Activated CD4-positive, alpha-beta T cell treated with anti-CD3 and anti-CD28 coated beads, Interleukin-10, Interleukin-2, amounts not matched to agents 100 ng/mL and 50 ng/mL, durations not matched to agents 16 hours and 8 hours (primary cell): Measurements from ENCODE around the gene CHRNA5.
"Not testable (repeated sequence)": the region's sequence is repeated elsewhere in the genome, so short reads cannot be mapped to it uniquely, and the experiment has no call there.

ENCODE experiments used
- DNase-seq: peaks from one replicate; pipeline ENCODE4 v3.0.0-alpha.2; 2020

Gene CHRNA5

DNA sequence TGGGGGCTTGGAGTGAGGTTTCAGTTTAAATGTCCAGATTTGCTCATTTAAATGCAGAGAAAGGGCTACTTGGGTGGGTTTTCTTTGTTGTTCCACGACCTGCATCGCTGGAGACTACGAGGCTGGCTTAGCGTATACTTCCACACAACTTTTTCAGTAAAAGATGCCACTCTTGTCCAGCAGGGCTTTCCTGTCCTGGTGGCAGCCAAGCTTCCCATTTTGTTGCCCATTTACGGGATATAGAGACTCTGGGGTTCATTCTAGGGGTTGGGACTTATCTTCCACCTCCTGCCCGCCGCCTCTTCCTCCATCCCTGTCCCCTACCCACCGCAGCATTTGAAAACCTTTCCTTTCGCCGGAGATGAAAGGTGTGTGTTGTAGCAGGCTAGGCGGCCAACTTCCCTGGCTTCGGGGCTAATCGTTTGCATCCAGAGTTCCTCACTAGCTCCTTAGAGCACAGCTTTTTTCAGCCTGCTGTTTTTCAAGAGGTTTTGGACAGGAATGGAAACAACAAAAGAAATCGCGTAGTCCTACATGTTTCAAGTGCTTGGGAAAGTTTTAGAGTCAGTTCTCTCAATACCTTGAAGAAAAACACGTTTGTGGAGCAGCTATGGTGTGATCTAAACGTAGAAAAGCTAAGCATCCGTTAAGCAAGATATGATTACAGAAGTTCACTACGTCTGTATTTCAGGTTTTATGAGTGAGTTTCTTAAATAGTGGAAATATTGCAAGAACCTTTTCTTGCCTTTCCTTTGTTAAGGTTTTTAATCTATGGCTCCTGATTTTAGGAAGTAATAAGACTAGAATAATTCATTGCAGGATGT lies 843 bp downstream of the CHRNA5 start:
- DNase-seq = no peak

DNA sequence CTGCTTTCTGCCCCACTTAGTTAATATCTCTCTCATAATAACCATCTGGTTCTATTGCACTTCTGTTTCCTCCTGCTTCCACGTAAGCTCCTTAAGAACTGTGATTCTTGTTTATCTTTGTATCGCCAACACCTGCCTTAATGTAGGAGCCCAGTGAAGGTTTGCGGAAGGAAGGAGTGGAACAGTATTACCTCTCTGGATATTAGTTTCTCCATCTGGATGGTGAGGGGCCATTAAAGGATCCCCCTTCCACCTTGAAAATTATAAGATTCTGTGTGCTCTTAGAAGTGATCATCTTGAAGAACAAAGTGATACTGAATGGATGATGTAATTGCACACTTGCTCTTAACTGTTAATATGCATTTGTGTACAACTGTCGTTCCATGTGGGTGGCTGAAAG lies 2.2 kb downstream of the CHRNA5 start:
- no peak for DNase-seq

DNA sequence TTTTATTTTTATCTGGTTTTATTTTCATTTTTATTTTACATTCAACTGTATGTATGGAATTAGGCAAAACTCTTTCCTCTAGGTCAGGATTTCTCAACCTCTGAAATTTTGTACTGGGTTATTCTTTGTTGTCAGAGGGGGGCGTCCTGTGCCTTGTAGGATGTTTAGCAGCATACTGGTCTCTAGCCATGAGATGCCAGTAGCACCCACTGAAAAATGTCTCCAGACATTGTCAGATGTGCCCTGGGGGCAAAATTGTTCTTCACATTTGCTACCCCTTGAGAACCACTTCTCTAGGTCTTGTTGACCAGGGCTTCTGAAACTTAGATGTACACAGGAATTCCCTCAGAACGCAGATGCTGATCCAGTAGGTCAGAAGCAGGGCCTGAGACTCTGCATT lies 5.4 kb downstream of the CHRNA5 start:
- DNase-seq = no peak

DNA sequence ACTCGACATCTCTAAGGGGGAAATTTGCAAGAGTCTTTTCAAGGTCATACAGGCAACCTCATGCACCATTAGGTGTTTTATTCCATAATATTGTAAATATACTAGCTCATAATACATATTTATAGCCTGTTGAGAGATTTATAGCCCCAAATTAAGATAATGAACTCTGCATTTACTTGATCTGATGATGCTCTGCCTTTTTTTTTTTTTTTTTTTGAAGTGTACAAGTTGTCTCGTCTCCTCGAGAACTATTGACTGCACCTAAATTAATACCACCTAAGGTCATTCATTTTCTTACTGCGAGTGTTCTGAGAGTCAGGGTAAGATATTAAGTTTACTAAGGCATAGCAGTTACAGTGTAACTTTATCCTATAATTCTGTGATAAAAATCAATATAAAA lies 6.1 kb downstream of the CHRNA5 start:
- no peak for DNase-seq

DNA sequence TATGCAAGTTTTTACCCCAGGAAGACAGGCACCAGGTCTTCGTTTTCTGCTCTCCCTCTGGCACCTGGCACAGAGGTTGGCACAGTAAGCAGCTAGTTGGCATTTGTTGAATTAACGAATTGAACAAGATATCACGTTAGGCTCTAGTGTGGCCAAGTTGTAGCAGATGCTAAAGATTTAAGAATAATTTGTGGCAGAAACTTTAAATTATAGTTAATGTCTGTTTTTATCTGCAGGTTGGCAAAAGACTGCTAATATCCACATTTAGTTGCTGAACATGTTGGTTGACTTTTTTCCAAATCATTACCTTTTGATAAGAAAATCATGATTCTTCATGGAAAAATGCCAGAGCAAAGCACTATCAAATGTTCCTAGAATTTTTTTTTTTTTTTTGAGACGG lies 8.1 kb downstream of the CHRNA5 start:
- DNase-seq = no peak

DNA sequence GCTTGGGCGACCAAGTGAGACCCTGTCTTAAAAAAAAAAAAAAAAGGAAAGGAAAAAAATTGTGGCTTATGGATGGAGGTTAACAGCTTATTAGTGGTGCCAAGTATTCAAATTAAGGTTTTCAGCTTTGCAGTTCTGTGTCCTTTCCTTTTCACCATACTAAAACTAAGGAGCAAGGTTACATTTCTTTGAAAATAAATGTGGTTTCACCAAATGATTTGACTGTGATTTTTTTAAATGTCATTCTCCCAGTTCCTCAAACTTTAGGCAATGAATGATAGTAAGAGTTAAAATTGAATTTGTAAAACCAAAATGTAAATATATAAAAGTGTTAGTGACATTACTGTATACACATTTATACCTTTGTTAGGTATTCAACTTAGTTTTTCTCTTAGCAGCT lies 9.6 kb downstream of the CHRNA5 start:
- no peak for DNase-seq

DNA sequence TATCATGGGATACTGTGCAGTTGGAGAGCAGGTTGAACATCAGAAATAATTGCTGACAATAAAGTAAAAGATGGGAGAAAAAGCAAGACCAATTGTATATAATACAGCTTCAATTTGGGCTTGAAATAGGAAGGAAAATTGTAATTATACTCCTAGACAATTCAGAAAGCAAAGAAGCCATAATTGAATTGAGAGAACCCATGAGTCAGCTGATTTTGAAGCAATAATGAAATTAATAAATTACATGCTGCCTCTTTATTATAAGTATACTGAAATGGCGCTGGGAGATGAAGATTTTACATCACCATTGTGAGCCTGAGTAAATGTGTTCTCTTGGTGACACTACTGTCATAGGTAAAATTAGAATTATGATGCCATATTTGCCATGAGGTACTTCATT lies 32.3 kb downstream of the CHRNA5 start:
- DNase-seq = no peak

DNA sequence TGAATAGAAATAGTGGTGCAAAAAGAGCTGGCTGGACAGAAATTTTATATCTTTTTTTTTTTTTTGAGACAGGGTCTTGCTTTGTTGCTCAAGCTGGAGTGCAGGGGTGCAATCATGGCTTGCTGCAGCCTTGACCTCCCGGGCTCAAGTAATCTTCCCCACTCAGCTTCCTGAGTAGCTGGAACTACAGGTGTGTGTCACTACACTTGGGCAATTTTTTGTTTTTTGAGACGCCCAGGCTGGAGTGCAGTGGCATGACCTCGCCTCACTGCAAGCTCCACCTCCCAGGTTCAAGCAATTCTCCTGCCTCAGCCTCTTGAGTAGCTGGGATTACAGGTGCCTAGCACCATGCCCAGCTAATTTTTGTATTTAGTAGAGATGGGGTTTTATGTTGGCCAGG lies 33.0 kb downstream of the CHRNA5 start:
- no peak for DNase-seq

DNA sequence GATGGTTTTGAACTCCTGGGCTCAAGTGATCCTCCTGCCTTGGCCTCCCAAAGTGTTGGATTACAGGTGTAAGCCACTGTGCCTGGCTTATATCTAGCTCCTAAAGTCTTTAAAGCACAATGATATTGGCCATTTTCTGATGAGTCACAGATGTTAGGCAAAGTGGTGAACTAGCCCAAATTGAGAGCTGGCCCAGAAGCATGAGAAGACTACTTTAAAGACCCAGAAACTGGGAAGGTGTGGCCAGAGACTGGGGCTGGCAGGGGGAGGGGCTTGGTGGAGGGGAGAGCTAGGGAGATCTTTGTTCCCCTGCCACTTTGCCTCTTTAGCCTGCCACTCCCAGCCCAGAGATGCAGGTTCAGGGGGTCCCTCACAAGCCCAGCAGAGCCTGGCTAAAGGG lies 33.9 kb downstream of the CHRNA5 start:
- no peak for DNase-seq

DNA sequence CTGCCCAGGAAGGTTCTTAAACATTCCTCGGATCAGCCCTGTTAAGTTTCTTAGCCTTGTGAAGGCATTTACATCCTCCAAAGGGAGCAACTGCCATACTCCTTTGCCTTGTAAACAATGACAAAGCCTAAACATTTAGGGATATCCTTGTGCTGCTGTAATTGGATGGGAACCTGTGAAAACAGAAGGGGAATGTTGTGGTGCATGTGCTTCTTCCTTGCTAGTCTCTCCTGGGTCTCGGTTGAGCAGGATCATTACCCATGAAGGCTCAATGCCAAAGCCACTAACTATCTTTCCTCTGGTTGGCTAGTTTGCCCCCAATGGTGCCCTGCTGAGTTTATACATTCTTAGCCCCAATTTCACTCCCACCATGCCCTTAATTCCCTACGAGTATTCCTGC lies 38.1 kb downstream of the CHRNA5 start:
- no peak for DNase-seq

DNA sequence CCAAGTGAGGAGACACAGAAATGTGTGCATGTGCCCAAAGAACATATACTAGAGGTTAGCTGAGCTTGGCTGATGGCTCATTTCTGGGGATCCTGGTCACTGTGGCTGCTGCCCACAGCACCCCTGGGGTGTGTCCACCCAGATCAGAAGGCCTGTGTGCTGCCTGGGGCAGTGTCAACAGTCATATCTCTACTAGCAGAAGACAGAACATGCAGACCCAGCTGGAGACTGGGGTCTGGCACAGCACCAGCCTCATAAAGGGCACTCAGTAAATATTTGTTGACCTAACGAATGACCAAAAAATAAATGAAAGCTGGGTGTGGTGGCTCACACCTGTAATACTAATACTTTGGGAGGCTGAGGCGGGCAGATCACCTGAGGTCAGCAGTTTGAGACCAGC lies 39.1 kb downstream of the CHRNA5 start:
- DNase-seq = no peak

DNA sequence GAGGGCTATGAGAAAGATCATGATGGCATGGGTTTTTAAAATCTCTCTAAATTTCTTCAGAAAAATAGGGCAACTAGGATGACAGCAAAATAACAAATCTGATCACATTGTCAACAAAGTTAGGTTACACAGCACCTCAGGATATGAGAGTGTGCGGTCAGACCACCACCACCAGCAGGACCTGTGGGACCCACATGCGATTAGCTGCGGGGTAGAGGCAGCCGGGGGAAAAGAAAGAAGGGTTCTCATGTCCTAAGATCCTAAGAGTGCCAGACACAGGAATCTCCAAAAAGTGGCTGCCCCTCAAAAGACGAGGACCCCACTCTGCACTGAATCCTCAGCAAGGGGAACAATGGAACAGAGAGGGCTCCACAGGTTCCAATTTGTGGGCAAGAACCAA lies 39.9 kb downstream of the CHRNA5 start:
- DNase-seq = no peak

DNA sequence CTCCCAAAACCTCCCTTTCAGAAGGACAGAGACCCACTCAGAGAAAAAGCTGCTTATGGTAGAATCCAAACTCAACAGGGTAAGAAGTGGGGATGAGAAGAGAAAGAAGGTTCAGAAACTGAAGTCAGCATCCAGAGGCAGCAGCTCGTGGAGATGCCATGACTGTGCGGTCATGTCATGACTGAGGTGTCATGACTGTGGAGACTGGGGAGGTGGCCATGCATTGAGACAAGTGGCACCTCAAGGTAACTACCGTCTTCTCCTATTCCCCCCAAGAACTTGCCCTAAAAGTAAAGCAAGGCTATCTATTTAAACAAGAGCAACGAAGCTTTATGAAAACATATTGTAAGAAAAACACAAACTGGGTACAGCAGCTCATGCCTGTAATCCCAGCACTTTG lies 40.4 kb downstream of the CHRNA5 start:
- no peak for DNase-seq

DNA sequence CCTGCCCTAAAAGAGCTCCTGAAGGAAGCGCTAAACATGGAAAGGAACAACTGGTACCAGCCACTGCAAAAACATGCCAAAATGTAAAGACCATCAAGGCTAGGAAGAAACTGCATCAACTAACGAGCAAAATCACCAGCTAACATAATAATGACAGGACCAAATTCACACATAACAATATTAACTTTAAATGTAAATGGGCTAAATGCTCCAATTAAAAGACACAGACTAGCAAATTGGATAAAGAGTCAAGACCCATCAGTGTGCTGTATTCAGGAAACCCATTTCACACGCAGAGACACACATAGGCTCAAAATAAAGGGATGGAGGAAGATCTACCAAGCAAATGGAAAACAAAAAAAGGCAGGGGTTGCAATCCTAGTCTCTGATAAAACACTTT lies 44.2 kb downstream of the CHRNA5 start:
- not testable (repeated sequence) for DNase-seq

DNA sequence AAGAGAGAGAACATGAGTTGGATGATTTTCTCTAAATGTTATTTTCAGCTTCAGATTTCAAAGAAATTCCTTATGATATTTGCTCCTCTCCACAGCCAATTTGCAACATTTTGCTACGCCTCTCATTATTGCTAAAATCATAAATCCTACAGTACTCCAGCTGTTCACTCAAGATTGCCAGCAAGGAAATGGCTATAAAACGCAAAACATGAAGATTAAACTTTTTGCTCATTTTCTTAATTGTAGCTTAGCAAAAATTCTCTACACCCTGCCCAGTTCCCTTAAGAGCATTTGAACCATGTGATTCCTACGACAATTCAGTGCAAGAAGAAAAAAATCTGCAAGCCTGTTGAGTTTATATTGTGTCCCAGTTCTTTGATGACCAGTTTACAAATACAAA lies 48.7 kb downstream of the CHRNA5 start:
- DNase-seq = no peak

DNA sequence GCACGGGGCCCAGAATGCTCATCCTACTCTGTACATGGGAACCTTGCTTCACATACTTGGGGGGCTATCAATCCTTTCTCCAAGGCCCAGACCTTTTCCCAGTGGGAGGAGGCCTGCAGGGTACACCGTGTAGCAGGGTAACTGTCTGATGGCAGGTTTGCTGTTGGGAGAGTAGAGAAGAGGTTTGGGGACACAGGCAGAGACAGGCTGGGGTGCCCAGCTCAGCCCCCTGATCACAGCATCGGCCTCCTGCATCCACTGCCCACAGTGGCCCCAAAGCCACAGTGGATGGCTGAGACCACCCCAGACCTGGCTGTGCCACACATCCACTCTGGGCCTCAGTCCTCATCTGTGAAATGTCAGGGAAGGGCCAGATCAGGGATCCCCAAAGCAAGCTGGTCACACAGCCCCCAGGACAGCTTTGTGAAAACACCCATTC lies 49.9 kb downstream of the CHRNA5 start:
- no peak for DNase-seq

DNA sequence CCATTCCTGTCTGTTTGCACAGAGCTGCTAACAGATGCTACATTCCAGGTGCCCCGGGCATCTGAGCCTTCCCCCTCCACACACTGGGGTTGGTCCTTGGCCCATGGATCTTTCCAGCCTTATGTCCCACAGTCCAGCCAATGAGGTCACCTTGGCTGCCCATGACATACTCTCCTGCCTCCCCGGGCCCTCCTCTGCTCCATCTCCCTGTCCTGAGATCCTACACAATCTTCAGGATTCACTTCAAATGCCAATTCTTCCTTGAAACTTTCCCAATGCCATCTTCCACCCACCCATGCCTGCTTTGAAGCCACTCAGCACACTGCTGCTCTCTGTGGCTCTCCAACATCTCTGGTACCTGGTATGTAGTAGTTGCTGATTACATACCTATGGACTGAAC lies 51.2 kb downstream of the CHRNA5 start:
- DNase-seq = no peak

DNA sequence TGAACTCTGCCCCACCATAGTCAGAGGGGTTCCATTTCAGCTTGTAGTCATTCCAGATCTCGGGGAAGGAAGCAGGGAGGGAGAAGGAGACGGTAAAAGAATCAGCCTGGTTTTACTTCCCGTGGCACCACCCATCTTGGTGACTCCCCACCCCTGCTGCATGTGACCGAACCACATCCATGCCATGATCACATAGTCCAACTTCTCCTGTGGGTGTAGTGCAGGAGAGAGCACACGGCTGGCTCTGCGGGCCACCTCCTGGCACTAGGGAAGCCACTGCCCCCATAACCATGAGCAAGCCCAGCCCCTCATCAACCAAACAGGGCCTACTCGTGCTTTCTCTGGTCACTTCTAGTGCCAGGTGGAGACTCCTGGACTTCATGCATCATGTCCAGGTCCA lies 51.8 kb downstream of the CHRNA5 start:
- DNase-seq = no peak

DNA sequence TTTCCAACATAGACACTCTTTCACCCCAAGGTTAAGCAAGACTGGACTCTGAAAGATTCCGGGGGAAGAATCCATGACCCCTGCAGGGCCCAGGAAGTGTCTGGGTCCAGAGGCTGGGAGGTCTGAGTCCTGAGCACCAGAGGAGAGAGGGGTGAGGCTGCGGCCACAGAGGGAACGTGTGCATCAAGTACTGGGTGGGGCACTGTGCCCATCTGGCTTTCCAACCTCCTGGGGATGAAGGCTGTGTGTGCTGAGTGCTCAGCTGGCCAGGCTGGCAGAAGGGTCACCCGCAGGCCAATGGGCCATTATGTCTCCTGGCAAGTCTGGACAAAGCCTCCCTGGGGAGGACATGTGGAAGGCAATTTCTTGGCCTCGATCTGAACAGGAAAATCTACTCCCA lies 52.2 kb downstream of the CHRNA5 start:
- no peak for DNase-seq

DNA sequence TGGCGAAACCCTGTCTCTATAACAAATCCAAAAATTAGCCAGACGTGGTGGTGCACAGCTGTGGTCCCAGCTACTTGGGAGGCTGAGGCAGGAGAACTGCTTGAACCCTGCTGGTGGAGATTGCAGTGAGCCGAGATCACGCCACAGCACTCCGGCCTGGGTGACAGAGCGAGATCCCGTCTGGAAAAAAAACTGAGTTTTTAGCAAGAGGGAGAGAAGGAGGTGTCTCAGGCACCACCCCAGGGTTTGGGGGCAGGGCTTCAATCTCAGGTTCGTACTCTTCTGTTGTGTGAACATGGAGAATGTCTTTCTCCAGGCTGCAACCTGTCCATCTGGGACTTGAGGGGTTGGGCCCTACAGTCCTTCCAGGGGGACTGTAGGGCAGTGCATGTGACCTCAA lies 52.7 kb downstream of the CHRNA5 start:
- no peak for DNase-seq

DNA sequence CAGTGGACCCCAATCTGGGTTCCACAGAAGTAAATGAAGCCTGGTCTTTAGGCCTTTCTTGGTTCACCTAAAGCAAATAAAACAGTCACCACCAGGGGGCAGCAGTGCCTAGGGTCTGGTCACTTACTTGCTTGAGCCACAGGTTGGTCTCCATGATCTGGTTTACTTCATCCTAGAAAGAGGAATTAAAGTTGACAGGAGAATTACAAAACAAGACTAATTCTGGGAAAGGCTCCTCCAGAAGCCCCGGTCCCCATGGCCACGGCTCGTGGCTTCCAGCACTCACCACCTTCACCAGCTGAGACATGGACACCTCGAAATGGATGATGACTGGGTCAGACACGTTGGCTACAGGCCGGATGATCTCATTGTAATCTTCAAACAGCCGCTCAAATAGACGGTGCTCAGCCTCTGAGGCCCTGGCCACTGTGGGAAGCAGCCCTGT lies 53.2 kb downstream of the CHRNA5 start:
- DNase-seq = peak; percentile 83

DNA sequence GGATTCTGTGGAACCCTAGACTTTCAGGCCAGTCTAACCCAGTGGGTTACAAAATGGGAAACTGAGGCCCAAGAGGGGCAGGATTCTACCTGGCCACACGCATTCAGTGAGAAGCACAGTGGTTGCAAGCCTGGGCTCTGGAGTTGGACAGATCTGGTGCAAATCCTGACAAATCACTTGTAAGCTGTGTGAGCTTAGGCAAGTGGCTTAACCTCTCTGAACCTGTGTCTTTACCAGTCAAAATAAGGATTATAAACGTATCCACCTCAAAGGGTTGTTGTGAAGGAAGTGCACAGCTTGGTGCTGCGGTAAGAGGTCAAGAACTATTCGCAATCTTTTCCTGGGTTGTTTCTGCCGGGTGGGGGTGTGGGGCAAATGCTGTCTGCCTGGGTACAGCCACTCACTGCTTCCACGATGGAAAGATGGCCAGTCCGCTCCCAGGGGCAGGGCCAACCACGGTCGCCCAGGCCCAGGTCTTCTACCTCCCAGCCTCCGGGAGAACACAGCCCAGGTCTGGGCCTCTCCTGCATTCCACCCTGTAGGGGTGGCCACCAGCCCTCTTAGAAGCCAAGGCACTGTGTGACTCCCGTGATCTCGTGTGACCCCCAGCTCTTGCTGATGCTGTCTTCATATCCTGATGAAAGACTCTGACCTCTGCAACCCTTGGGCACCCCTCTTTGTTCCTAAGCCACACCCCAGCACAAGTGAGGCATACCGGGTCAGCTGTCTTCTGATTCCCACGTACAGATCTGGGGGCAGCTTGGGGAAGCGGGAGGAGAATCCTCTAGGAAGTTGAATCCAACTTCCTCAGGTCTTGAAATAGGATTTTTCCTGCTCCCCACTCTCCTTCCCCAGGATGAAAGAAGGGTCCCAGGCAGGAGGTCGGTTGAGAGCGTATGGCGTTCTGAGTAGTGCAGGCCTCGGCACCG lies 54.0 kb downstream of the CHRNA5 start:
- no peak for DNase-seq

DNA sequence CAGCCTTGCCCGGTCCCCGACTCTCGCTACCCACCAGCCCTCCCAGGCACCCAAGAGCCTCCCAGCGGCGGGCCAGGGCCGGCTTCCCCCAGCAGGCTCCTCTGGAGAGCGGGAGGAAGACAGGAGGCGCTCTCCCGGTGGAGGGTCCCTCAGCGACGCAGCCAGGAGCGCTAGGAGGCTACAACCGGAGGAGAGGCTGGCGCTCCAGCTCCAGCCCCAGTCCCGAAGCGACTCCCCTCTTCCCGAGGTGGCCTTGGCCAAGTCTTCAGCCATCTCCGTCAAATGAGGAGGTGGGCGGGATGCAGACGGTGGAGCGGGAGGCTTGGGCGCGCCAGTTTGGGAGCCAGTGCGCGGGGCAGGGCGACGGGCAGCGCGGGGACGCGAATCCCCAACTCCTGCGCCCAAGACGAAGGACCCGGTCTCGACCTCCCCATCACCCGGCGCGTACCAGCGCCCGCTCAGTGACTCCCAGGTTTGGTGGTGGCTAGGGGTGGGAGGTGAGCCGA lies 54.8 kb downstream of the CHRNA5 start:
- no peak for DNase-seq
